SHP77 treated with DMSO at 0.1 percent for 48 hours (cell line): Measurements from ENCODE around the gene ZFAND6.
"Not testable (repeated sequence)": the region's sequence is repeated elsewhere in the genome, so short reads cannot be mapped to it uniquely, and the experiment has no call there.

Experiments
- DNase-seq: peaks from one replicate; lab custom pipeline; 2025; lab: John Stamatoyannopoulos, UW

ZFAND6 gene

GRCh38 chr15:80099241-80099640 is 39.8 kb downstream of the ZFAND6 start:
- no peak for DNase-seq

- DNase-seq, result not testable (repeated sequence)
Measured at GRCh38 chr15:80099662-80100061, 40.2 kb downstream of the ZFAND6 start.

GRCh38 chr15:80100247-80100646 is 40.8 kb downstream of the ZFAND6 start:
- DNase-seq, result no peak

DNA sequence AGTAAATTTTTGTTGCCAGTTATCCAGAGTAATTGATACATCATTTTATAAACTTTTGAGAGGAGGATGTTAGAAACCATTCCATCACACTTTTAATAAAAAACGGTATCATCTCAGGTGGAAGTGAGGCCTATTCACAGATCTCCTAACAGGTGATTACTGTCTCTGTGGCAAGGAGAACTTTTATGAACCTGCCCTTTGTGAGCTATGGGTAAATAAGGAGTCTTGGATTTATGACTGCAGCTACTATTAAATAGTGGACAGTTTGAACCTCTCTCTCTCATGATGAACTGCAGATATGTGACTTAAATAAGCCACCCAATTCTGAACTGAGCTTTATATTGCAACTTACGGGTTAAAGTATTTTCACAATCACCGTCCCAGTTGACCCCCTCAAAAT is 45.7 kb downstream of the ZFAND6 start:
- DNase-seq, result no peak

GRCh38 chr15:80105595-80105994 is 46.1 kb downstream of the ZFAND6 start:
- no peak for DNase-seq

- DNase-seq, result no peak
Measured at GRCh38 chr15:80106051-80106450, 46.6 kb downstream of the ZFAND6 start.

DNA sequence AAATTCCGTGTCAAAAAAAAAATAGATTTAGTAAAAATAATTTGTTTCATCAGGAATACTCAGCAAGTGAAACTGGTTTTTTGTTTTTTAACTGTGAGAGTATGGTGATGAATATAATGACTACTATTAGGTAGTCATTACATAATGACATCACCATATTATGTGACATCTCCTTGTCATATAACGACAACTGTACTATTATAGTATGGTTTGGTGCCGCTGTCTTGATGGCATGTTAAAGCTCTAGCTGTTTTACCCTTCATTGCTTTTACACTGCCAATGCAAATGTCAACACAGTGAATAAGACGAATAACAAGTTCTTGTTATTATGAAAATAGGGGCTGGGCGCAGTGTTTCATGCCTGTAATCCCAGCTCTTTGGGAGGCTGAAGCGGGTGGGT is 47.7 kb downstream of the ZFAND6 start:
- DNase-seq, result no peak

GRCh38 chr15:80107774-80108173 is 48.3 kb downstream of the ZFAND6 start:
- DNase-seq, result no peak

GRCh38 chr15:80109388-80109787 is 49.9 kb downstream of the ZFAND6 start:
- no peak for DNase-seq

DNA sequence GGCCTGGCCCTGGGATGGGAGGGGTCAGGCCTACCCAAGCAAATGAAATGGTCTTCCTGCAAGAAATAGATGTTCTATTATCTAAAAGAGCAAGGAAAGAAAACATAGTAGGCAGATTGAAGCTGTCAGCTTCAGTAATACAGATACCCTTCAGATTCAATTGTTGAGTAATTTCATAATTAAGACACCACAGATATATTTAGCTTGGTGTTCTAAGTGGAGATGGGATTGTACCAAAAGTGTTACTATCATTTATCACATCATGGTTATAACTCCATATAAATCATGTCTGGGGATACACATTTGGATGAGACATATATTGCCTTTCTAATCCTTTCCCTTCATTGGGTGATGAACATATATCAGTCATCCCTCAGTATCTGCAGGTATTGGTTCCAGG is 51.4 kb downstream of the ZFAND6 start:
- DNase-seq, result no peak

GRCh38 chr15:80114114-80114513 is 54.6 kb downstream of the ZFAND6 start:
- no peak for DNase-seq

- DNase-seq, result no peak
Measured at GRCh38 chr15:80115021-80115420, 55.5 kb downstream of the ZFAND6 start.

- DNase-seq, result no peak
Measured at GRCh38 chr15:80118956-80119355, 59.5 kb downstream of the ZFAND6 start.

GRCh38 chr15:80120636-80121035 is 61.2 kb downstream of the ZFAND6 start:
- DNase-seq, result no peak

DNA sequence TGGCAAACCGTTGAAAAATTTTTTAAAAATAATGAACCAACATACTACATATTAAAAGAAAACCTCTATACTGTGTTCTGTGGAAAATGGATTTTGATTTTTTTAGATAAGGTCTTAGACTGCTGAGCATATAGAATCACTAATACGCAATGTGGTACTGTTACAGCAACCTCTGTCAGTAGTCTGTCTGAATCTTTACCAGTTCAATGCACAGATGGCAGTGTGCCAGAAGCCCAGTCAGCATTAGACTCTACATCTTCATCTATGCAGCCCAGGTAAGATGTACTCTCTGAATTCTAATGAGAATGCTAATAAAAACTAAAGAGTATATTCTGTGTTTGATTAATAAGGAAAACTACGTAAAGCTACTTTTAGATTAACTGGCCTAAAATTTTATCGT is 62.1 kb downstream of the ZFAND6 start:
- DNase-seq, result no peak

DNA sequence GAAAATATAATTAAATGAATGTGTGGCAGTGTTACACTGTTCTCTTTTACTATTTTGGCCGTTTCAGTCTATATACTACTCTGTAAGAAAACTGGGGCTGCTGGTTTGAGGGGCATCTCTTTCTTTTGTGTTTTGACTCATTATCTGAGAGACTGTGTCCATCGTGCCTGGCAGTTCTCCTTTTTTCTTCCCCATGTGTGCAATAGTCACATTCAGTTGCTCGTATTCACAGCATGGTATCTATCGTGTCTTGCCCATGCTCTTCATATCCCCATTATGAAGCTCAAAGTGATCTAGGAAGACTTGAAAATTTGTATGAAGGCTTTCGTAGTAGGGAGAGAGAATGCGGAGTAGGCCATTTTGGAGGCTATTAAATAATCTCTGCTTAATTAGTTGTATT is 63.6 kb downstream of the ZFAND6 start:
- DNase-seq, result no peak

DNA sequence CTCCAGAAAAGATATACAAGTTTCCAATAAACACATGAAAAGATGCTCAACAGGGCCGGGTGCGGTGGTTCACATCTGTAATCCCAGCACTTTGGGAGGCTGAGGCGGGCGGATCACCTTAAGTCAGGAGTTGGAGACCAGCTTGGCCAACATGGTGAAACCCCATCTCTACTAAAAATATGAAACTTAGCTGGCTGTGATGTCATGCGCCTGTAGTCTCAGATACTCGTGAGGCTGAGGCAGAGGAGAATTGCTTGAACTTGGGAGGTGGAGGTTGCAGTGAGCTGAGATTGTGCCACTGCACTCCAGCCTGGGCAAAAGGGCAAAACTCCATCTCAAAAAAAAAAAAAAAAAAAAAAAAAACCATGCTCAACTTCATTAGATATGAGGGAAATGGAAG is 67.8 kb downstream of the ZFAND6 start:
- DNase-seq, result not testable (repeated sequence)

- DNase-seq, result no peak
Measured at GRCh38 chr15:80127911-80128310, 68.4 kb downstream of the ZFAND6 start.

GRCh38 chr15:80132382-80132781 is 72.9 kb downstream of the ZFAND6 start:
- no peak for DNase-seq

GRCh38 chr15:80136854-80137253 is 77.4 kb downstream of the ZFAND6 start:
- DNase-seq, result no peak

DNA sequence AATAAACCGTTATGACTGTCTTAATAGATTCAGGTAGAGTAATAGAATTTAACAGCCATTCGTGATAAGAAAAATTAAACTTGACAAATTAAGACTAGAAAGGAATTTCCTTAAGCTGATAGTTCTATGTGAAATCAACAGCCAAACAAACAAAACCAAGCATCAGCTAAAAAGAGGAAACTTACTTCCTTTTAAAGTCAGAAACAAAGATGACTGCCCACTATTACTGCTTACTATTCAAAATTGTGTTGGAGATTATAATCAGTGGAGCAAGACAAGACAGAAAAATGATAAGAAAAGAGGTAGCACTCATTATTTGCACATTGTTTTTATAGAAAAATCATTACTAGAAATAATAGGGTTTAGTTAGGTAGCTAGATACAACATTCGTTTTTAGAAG is 79.5 kb downstream of the ZFAND6 start:
- DNase-seq, result no peak

DNA sequence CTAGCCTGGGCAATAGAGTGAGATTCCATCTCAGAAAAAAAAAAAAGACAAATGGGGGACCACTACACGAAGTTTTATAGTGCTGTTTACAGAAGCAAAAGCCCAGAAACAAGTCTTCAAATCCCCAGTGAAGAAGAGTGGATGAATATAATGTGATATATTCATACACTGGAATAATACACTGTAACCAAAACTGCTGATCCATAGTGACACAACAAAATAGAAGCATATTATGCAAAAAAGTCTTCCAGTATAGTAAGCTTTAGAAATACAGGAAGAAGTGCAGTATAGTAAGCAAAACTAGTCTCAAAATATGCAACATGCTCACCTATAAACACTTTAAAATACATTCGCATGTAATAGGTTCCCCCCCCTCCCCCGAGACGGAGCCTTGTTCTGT is 81.4 kb downstream of the ZFAND6 start:
- no peak for DNase-seq

GRCh38 chr15:80141916-80142598 is 82.6 kb downstream of the ZFAND6 start:
- no peak for DNase-seq

DNA sequence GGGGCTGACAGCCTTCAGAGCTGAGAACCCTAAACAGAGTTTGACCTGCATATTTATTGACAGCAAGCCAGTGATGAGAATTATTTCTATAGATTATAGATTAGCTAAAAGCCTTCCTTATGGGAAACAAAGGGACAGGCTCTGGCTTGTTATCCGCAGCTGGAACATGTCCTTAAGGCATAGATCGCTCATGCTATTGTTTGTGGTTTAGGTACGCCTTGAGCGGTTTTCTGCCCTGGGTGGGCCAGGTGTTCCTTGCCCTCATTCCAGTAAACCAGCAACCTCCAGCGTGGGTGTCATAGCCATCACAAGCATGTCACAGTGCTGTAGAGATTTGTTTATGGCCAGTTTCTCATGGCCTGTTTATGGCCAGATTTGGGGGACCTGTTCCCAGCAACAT is 83.2 kb downstream of the ZFAND6 start:
- DNase-seq, result no peak

GRCh38 chr15:80151148-80151547 is 91.7 kb downstream of the ZFAND6 start:
- DNase-seq, result no peak
